GM18519 (cell line): ENCODE data around the gene CLIP3.
A peak's percentile ranks its signal among the peaks of the same experiment; 100 is the strongest.

Experiments used
- ATAC-seq: cut with Tn5 transposase; IDR thresholded peaks from one replicate; pipeline ENCODE4 v1.9.1; 2021; ENCODE audit warnings: mild to moderate bottlenecking, moderate library complexity; ENCODE audit not compliant: unreplicated experiment, low FRiP score

Gene CLIP3

DNA sequence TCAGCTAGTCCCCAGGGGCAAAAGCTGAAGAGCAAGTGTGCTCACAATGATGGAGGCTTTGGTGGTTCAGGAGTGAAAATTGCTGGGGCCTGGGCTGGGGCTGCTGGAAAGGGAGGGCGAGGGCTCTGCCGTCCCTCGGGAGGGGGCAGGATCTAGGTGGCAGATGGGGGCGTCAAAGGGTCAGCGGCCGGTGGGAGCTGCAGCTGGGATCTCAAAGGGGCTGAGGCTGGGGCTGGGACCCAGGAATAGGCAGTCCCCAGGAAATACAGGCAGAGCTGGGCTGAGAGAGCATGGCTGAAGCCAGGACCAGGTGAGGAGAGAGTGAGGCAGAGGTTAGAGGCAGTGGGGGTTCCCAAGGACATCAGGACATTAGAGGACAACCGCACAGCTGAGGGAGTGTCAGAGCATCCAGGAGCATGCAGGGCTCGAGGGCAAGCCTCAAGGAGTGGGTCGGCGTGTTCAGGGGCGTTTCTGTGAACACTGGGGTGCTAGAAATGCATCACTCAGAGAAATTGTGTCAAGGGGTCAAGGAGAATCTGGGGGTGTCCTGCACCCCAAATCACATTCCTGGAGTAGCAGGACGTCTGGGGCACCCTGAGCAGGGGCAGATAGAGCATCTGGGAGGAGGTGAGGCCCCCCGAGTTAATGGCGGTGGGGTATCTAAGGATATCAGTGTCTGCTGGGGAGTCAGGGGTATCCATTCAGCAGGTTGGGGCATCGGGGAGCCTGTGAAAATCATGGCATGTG, 22.9 kb downstream of the CLIP3 start:
- no peak for ATAC-seq

DNA sequence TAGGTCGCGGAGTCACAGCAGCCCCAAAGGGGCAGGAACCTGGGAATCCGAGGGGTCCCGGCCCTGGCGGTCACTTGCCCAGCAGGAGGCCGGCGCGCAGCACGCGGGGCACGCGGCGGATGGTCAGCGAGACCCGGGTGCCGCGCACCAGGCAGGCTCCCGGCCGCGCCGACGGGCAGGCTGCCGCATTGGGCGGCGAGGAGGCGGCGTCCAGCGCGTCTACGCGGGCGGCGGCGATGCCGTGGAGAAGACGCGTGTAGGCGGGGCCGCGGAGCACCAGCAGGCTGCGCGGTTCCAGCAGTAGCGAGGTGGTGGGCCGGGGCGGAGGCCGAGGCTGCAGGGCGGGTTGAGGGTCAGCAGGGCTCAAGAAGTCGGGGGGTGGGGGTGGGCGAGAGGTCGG, 23.5 kb downstream of the CLIP3 start:
- ATAC-seq, result no peak

DNA sequence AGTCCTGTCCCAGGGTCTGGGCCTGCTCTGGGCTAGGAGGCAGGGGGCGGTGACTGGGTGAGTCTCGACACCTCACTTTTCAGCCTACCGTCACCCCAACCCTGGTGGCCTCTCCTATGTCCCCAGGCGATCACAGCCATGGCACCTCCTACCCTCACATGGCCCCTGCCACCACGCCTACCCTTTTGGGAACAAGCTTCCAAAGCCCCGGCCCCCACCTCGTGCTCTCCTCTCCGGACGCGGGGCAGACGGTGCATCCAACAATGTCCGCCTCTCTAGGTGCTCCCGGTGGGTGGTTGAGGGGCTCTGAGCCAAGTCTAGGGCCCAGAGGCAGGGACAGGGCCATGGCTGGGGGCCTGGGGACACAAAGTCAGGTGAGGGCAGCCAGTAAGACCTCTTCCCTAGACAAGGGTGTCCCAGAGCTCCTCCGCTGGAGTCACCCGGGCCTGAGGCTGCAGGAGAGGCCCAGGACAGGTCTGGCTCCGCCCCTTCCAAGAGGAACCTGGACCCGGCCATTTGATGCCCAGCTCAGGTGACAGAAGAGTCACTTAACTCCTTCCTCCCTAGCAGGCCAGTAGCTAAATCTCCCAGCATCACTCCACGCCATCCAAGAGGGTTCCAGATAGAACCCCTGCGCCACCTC, 24.2 kb downstream of the CLIP3 start, which contains the start of gene SYNE4:
Gene SYNE4 (minus strand): TSS at position 478 of the 643 bp plus-strand sequence. CDS start 132 bp downstream, at position 346.
- no peak for ATAC-seq

DNA sequence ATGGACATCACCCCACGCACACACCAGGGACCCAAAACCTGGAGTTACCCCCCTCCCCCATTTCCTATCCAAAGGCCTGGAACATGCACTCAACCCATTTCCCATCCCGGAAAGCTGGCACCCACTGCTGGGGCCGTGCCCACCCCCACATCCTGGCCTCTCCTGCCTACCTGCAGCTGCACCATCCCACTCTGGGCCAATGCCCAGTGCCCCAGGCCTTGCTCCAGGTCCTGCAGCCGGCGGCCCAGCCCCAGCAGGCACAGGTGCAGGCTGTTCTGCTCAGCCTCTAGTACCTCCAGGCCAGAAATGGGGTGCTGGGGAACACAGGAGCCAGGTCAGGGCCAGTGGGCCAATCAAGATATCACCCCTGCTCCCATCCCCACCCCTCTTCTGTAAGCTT, 25.7 kb downstream of the CLIP3 start:
- no peak for ATAC-seq

DNA sequence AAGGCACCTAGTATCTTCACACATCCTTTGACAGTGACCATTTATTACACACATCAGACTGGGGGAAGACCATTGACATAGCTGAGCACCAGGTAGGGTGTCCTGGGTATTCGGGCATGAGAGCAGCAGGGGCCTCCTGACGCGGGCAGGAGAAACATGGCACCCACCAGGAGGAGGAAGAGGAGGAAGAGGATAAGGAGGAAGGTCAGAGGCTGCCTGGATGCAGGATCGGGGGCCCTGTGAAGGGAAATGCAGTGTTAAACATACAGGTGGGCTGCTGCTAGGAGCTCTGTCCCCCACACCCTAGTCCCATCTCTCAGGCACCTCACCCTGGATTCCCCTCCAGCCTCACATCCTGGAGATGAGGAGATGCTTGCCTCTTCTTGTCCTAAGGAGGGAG, 29.4 kb downstream of the CLIP3 start:
- no peak for ATAC-seq

DNA sequence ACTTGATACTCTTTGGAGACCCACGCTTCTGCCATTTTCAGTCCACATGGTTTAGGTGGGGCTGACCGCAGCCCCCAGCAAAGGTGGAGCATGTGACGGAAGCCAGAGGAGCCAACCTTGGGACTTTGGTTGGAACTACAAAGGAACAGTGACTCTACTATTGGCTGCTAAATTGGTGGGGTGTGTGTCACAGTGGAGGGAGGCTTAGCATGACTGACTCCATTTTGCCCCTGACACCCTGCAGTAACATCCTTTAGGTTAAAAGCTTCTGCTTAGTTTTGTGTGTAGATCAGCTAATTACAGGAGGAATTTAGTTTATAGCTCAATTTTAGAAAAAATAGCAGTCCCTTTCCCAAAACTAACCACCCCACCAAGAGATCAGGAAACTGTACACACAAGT, 31.1 kb downstream of the CLIP3 start:
- ATAC-seq, result no peak

DNA sequence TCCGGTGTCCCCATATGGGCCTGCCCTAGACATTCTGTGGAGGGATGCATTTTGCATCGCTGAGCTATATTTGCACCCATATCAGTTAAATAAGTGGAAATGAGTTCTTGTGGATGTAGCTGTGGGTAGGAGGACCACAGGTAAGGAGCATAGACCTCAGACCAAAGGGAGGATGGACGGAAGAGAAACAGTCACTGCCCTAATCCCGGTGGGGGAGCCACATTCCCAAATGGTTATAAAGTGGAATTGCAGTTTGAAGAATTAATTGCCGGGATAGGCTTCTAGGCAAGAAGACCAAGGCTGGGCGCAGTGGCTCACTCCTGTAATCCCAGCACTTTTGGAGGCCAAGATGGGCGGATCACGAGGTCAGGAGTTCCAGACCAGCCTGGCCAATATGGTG, 35.9 kb downstream of the CLIP3 start:
- no peak for ATAC-seq

DNA sequence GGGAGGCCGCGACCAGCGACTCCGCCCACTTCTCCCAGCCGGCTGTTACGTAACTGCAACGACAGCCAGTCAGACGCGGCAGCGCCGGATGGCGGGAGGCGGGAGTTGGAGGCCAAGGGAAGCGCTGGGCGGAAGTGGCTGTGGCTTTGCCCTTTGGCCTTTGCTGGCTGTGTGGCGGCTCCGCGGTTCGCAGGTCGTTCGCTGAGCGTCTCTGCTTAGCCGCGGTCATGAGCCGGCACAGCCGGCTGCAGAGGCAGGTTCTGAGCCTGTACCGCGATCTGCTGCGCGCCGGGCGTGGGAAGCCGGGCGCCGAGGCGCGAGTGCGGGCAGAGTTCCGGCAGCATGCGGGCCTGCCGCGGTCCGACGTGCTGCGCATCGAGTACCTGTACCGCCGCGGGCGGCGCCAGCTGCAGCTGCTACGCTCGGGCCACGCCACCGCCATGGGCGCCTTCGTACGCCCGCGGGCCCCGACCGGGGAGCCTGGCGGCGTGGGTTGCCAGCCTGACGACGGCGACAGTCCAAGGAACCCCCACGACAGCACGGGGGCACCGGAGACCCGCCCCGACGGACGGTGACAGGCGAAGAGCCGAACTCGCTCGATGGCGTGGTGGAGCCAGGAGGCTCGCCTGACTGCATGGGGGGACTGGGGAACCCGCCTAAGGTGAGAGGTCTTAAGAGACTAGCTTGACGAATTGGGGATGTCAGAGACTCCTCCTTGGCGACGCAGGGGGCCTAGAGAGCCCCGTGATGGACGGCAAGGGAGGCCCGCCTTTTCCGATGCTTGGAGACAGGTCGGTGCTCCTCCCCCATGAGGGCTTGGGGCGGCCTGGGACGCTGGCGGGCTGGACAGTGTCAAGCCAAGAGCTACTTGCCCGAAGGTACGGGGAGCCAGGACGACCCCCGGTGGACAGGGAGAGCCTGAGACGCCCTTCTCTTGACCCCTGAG, 37.4 kb downstream of the CLIP3 start, which contains the start of gene SDHAF1:
Gene SDHAF1 (plus strand): TSS at position 141 of the 946 bp plus-strand sequence. CDS start 87 bp downstream, at position 228.
- peak; percentile 70 for ATAC-seq

DNA sequence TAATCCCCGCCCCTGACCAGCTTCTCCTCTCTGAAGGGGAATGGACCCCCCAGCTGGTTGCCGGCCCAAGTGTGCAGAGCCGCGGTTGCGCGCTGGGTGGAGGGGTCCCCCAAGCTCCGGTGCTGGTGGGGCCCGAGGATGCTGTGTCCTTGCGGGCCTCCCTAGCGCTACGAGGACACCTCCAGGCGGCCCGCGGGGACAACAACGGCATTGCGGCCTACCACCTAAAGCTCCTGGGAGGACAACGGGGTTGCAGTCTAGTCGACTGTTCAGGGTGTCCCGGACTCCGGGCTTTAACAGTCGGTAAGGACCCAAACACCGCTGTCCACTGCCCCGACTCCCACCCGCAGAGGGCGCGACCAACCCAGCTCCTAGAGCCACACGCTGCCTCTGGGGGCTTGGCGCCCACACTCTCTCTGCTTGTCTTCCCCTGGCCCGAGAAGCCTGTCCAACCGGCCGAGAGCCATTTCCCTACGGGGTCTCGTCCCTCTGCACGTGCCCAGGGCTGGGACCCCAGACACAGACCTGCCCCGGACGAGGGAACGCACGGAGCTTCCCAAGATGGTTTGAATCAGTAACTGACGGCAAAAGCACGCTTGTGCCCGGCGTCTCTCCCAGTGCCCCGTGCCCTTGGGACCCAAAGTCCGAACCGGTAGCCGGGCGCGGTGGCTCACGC, 38.6 kb downstream of the CLIP3 start:
- ATAC-seq, result no peak

DNA sequence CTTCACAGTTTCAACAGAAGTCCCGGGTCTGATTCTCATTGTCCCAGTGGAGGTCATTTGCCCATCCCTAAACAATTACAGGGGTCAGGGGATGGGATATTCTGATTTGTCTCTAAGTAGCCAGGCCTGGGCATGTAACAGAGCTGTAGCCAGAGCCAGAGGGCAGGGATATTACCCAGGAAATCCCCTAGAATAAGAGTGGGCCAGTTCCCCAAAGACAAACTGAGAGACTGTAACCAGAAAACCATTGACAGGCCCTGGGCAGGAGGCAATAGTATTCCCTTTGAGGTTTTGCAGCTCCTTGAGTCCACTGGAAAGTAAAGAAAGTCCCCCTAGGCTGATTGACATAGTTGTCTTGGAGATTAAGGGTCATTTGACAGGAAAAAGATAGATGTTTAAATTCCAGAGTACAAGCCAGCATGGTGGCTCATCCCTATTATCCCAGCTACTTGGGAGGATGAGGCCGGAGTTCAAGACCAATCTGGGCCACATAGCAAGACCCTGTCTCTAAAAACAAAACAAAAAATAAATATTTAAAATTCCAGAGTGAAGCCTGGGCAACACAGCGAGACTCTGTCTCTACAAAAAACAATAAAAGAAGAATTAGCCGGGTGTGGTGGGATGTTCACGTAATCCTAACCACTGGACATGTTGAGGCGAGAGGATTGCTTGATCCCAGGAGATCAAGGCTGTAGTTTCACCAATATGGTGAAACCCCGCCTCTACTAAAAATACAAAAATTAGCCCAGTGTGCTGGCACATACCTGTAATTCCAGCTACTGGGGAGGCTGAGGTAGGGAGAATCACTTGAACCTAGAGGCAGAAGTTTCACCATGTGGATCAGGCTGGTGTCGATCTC, 39.5 kb downstream of the CLIP3 start:
- ATAC-seq, result no peak

DNA sequence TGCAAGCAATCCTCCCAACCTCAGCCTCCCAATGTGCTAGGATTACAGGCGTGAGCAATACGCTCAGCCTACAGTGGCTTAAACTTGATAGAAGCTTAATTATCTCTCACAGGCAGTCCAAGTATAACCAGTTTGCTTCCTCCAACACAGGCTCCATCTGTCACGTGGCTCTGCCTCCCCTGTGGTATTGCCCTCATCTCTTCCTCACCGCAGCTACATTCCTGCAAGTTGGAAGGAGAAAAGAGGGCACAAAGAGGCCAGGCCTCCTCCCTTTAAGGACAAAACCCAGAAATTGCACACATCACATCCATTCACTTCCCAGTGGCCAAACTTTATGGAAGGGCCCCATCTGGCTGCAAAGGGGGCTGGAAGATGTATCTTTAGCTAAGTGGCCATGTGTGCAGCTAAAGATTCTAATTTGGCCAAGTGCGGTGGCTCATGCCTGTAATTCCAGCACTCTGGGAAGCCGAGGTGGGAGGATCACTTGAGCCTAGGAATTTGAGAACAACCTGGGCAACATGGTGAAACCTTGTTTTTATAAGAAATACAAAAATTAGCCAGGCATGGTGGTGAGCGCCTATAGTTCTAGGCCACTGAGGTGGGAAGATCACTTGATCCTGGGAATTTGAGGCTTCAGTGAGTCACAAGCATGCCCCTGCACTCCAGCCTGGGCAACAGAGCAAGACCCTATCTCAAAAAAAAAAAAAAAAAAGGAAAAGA, 40.8 kb downstream of the CLIP3 start:
- ATAC-seq, result no peak

DNA sequence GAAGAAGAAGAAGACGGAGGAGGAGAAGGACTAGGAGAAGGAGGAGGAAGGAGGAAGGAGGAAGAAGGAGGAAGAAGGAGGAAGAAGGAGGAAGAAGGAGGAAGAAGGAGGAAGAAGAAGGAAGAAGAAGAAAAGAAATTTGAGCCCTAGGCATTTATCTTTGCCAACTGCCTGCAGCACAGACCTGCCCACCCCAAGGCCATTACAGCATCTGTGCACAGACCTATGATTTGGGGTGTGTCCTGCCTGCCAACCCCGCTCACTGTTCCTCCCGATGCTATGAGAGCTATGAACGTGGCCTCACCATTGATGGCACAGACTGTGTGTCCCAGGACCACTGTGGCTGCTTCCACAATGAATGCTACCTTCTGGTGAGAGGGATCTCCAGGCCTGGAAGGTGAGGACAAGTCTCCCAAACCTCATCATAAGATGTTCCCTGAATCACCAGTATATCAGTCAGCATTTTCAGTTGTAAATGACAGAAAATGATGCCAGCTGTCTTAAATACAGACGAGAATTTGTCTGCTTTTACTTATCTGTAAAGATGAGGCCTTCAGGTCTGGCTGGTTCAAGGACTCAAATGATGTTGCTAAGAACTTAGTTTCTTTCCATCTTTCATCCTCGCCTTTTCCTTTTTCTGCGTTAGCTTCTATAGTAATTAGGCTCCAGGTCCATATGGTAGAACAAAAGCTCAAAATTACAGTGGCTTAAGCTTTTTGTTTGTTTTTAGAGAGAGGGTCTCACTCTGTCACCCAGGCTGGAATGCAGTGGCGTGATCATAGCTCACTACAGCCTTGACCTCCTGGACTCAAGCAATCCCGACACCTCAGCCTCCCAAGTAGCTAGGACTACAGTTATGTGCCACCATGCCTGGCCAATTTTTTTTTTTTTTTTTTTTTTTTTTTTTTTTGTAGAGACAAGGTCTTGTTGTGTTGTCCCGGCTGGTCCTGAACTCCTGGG, 41.6 kb downstream of the CLIP3 start:
- no peak for ATAC-seq

DNA sequence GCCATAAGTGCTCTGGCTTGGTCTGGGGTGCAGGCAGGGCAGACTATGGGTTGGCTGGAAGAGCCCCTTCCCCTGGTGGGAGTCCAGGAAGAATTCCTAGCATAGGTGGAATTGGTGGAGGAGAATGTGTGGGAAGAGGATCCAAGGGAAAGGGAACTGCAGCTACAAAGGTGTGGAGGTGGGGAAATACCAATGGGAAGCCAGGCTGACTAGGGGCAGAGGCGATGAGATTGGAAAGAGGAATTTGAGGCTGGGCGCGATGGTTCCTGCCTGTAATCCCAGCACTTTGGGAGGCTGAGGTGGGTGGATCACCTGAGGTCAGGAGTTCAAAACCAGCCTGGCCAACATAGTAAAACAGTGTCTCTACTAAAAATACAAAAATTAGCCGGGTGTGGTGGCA, 42.5 kb downstream of the CLIP3 start:
- ATAC-seq, result no peak

DNA sequence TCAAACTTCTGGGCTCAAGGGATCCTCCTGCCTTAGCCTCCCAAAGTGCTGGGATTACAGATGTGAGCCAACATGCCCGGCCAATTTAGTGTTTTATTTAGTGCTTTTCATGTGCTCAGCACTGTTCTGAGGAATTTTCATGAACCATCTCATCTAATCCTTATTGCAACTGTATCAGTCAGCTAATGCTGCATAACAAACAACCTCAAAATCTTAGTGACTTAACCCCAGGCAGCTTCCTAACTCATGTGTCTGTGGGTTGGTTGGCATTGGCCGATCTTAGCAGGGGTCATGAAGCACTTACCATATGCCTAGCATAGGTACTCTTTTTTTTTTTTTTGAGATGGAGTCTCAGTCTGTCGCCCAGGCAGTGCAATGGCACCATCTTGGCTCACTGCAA, 43.8 kb downstream of the CLIP3 start:
- ATAC-seq, result no peak

DNA sequence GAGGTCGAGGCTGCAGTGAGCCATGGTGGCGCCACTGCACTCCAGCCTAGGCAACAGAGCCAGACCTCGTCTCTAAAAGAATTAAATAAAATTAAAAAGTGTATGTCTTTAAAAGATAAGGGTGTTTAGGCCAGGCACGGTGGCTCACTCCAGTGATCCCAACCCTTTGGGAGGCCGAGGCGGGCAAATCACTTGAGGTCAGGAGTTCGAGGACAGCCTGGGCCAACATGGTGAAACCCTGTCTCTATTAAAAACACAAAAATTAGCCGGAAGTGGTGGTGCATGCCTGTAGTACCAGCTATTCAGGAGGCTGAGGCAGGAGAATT, 45.1 kb downstream of the CLIP3 start:
- ATAC-seq, result no peak

DNA sequence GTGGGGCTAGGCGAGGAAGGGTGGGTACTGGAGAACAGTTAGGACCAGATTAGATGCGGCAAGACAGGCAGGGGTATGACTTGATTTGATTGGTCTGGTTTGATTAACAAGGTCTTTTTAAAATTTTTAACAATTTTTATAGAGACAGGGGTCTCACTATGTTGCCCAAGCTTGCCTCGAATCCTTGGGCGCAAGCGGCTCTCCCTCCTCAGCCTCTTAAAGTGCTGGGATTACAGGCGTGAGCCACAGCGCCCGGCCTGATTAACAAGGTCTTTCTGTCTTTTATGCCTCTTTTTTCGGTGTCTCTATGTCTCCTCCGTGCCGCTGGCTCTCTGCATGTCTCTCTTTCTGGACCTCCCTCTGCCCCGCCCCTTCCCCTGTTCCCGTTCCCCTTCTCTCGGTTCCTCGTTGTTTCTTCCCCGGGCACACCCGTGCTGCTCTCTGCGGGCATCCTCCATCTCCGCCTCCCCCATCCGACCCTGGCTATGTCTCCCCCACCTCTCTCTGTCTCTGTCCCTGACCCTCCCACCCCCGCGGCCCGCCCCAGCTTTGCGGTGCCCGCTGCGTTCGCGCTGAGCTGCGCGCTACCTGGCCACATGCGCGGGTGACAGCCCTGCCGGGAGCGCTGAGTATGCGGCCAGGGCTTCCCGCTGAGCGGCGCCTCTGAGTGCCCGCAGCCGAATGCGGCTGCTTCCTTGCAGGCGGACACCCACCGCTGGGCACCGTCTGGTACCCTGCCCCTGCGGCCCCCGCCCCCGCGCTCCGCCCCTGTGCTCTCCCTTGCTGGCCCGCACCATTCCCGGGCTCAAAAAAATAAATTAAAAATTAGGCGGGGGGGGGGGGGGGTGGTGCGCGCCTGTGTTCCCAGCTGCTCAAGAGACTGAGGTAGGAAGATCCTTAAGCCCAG, 45.8 kb downstream of the CLIP3 start:
- no peak for ATAC-seq

DNA sequence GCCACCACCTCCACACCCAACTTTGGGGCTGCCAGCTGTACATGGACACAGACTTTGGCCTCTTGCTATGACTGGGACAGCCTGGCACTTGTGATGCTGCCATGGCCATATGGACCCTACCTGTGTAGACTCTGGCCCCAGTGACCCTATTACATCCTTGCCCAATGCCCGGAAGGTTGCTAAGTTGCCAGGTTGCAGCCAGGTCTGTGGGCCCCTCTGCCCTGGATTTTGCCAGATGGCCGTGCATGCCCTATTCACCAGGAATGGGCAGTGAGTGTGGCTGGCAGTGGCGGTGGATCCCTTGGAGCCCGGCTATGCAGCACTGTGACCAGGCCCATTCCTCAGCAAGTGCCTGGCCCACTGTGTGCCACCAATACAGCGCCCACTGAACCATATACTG, 46.6 kb downstream of the CLIP3 start:
- no peak for ATAC-seq
